ENCODE measurements around the gene IL17RE. TPM values are rescaled to one million over a fixed set of nuclear protein-coding genes. Genes with fewer than 3 reads are reported as not detected.

Gene IL17RE
- total and polyA plus RNA-seq, 2 donors (not counting 3 experiments of a cell fraction or from before 2014, with no cell fraction given), result 1.2 to 1.3 TPM

- ChIA-PET POLR2A (interaction anchor here (1.2 kb wide), 1 partner anchor 30 kb away, joined by 5 read pairs; no protein-coding TSS in a partner anchor), CTCF (interaction anchor here (0.8 to 2.8 kb wide), 7 partner anchors 14 to 78 kb away, joined by 3 to 11 read pairs (median 5); partner anchors contain the start of genes CRELD1 and JAGN1)
- H3K36me3 ChIP-seq (ENCODE audit: control insufficient read depth in 2 of 2, extremely low read depth in 1 of 2, insufficient read depth in 2 of 2, low read length in 2 of 2), result no peaks in the 10 kb centered on the region
- TF ChIP-seq POLR2AphosphoS5 (IDR thresholded peaks at IDR 0.05; ENCODE audit: insufficient read depth, low read depth, low read length) (no peak), POLR2A (IDR thresholded peaks at IDR 0.05; ENCODE audit: low read depth, low read length) (no peak), CTCF (IDR thresholded peaks at IDR 0.05; ENCODE audit: extremely low read depth in 1 of 2, insufficient read depth in 1 of 2, low read depth in 1 of 2, low read length in 2 of 2) (no peak), FOS (IDR thresholded peaks at IDR 0.05; ENCODE audit: borderline replicate concordance, insufficient read depth, low read length) (no peak), GATA2 (IDR thresholded peaks at IDR 0.05; ENCODE audit: insufficient read depth, insufficient read length, low read depth, low read length) (no peak)
- peaks cover 13% of the 10 kb centered on the region for H3K4me1 ChIP-seq (ENCODE audit: control insufficient read depth, extremely low read depth, insufficient read depth, low read length)
- FAIRE-seq (no peak), DNase-seq (ENCODE audit: low read depth, low spot score) (no peak)
- H3K9ac ChIP-seq (replicated peaks; ENCODE audit: extremely low read depth, insufficient read depth, low read length), result no peak overlapping the region
- H4K20me1 ChIP-seq (replicated peaks; ENCODE audit: control insufficient read depth, extremely low read depth, insufficient read depth, low read length), result no peaks in the 10 kb centered on the region
- H3K9me1 ChIP-seq (replicated peaks; ENCODE audit: control insufficient read depth, extremely low read depth, insufficient read depth, low read length), result no peaks in the 10 kb centered on the region
- no peak overlapping the region for H3K4me3 ChIP-seq (replicated peaks in 1 of 3; ENCODE audit: insufficient read depth in 1 of 3, low read depth in 1 of 3, low read length in 3 of 3)
- no peak overlapping the region for H3K27ac ChIP-seq (ENCODE audit: insufficient read depth, low read depth, low read length)
- dilution Hi-C loops (cut with MboI; ENCODE audit: extremely low pct_ligation_motif_present, low sequenced_read_pairs), result no loop called here
- no peaks in the 10 kb centered on the region for H3K9me3 ChIP-seq (replicated peaks; ENCODE audit: control insufficient read depth, insufficient read depth, low read length)
- H3K79me2 ChIP-seq (ENCODE audit: control insufficient read depth, insufficient read depth, low read length), result no peaks in the 10 kb centered on the region
- BruUV-seq (replicated peaks), result no TSS peak
- H2AFZ ChIP-seq (ENCODE audit: low read depth, low read length), result peak overlapping the region; percentile 49
- H3K4me2 ChIP-seq (ENCODE audit: insufficient read depth, low read length), result peak overlapping the region; percentile 73
- no peaks in the 10 kb centered on the region for H3K27me3 ChIP-seq (ENCODE audit: control insufficient read depth in 2 of 2, insufficient read depth in 2 of 2, low read length in 2 of 2)
- intact Hi-C loops (cut with micrococcal nuclease), result loop anchor here (1.0 to 2.0 kb wide), 3 partner anchors 14 to 124 kb away; partner anchors contain the start of genes ARPC4, IL17RE, RPUSD3 and TADA3
Observed at GRCh38 chr3:9916346-9916733, 13.7 kb downstream of the IL17RE start.
